ENCODE results near the gene SND1.

SND1 gene

GRCh38 chr7:127651556-127652332, at the start of gene SND1:
SND1 (plus strand) TSS chr7:127652194; CDS start chr7:127652374, 180 bp downstream.
- peak; percentile 100 for DNase-seq
- Histone ChIP-seq H3K36me3 (replicated peaks; ENCODE audit: insufficient read depth, low read length) (no peaks in the 10 kb centered on the region; the same call in 1 of the 2 replicates), H3K4me3 (ENCODE audit: low read length) (peak within 1 kb of the TSS; percentile 97), H3K9me2 (replicated peaks; ENCODE audit: insufficient read depth, low read length) (no peaks in the 10 kb centered on the region), H2AFZ (ENCODE audit: low read length) (peak within 1 kb of the TSS; percentile 85), H4K20me1 (ENCODE audit: insufficient read depth, low read length) (peaks cover 32% of the 10 kb centered on the region), H3K4me1 (ENCODE audit: low read length) (peaks cover 20% of the 10 kb centered on the region), H3K79me2 (ENCODE audit: low read length) (peaks cover 48% of the 10 kb centered on the region), H3K4me2 (ENCODE audit: low read depth, low read length) (peak within 1 kb of the TSS; percentile 90), H3F3A (ENCODE audit: insufficient read depth, low read length) (peaks cover 6% of the 10 kb centered on the region; the same call in 1 of the 2 replicates), H3K27ac (ENCODE audit: low read length) (peak within 1 kb of the TSS; percentile 69), H3K9me3 (replicated peaks; ENCODE audit: insufficient read depth, low read length) (no peaks in the 10 kb centered on the region), H3K27me3 (replicated peaks; ENCODE audit: insufficient read depth, low read length) (no peaks in the 10 kb centered on the region), H3K9ac (ENCODE audit: low read length) (peak within 1 kb of the TSS; percentile 90)
- no peak for TF ChIP-seq CTCF (IDR thresholded peaks at IDR 0.05; ENCODE audit: low read length)
- no peak for TF ChIP-seq EZH2phosphoT487 (IDR thresholded peaks at IDR 0.05; ENCODE audit: low read length)
- TF ChIP-seq EZH2 (optimal IDR thresholded peaks at IDR 0.05; ENCODE audit: low read depth, low read length): no peak

GRCh38 chr7:127608446-127608845, 43.5 kb upstream of the SND1 start:
- Histone ChIP-seq H4K20me1 (ENCODE audit: insufficient read depth, low read length) (no peaks in the 10 kb centered on the region), H3K9me3 (replicated peaks; ENCODE audit: insufficient read depth, low read length) (no peaks in the 10 kb centered on the region), H3K27ac (ENCODE audit: low read length) (no peak overlapping the region), H3K9ac (ENCODE audit: low read length) (no peak overlapping the region), H3K9me2 (replicated peaks; ENCODE audit: insufficient read depth, low read length) (no peaks in the 10 kb centered on the region), H3K4me1 (ENCODE audit: low read length) (no peaks in the 10 kb centered on the region), H3K27me3 (replicated peaks; ENCODE audit: insufficient read depth, low read length) (no peaks in the 10 kb centered on the region), H3K79me2 (ENCODE audit: low read length) (no peaks in the 10 kb centered on the region), H3F3A (ENCODE audit: insufficient read depth, low read length) (no peaks in the 10 kb centered on the region), H3K36me3 (replicated peaks; ENCODE audit: insufficient read depth, low read length) (no peaks in the 10 kb centered on the region), H3K4me3 (ENCODE audit: low read length) (no peak overlapping the region), H3K4me2 (ENCODE audit: low read depth, low read length) (no peak overlapping the region), H2AFZ (ENCODE audit: low read length) (no peak overlapping the region)
- no peak for DNase-seq
- TF ChIP-seq EZH2 (optimal IDR thresholded peaks at IDR 0.05; ENCODE audit: low read depth, low read length) (no peak), CTCF (IDR thresholded peaks at IDR 0.05; ENCODE audit: low read length) (no peak), EZH2phosphoT487 (IDR thresholded peaks at IDR 0.05; ENCODE audit: low read length) (no peak)

- Histone ChIP-seq H3K27ac (ENCODE audit: low read length) (no peak overlapping the region), H3K4me3 (ENCODE audit: low read length) (no peak overlapping the region), H3K4me1 (ENCODE audit: low read length) (no peaks in the 10 kb centered on the region), H4K20me1 (ENCODE audit: insufficient read depth, low read length) (no peaks in the 10 kb centered on the region), H3K9me3 (replicated peaks; ENCODE audit: insufficient read depth, low read length) (no peaks in the 10 kb centered on the region), H2AFZ (ENCODE audit: low read length) (no peak overlapping the region), H3K79me2 (ENCODE audit: low read length) (no peaks in the 10 kb centered on the region), H3K9me2 (replicated peaks; ENCODE audit: insufficient read depth, low read length) (no peaks in the 10 kb centered on the region), H3K9ac (ENCODE audit: low read length) (no peak overlapping the region), H3K27me3 (replicated peaks; ENCODE audit: insufficient read depth, low read length) (no peaks in the 10 kb centered on the region), H3K4me2 (ENCODE audit: low read depth, low read length) (no peak overlapping the region), H3F3A (ENCODE audit: insufficient read depth, low read length) (no peaks in the 10 kb centered on the region), H3K36me3 (replicated peaks; ENCODE audit: insufficient read depth, low read length) (no peaks in the 10 kb centered on the region)
- TF ChIP-seq EZH2 (optimal IDR thresholded peaks at IDR 0.05; ENCODE audit: low read depth, low read length): no peak
- no peak for DNase-seq
Measured at GRCh38 chr7:127609297-127609696, 42.7 kb upstream of the SND1 start.

- Histone ChIP-seq H3K4me2 (ENCODE audit: low read depth, low read length) (no peak overlapping the region), H3K9ac (ENCODE audit: low read length) (no peak overlapping the region), H3K4me3 (ENCODE audit: low read length) (no peak overlapping the region), H3K27ac (ENCODE audit: low read length) (no peak overlapping the region), H3K4me1 (ENCODE audit: low read length) (no peaks in the 10 kb centered on the region), H3F3A (ENCODE audit: insufficient read depth, low read length) (no peaks in the 10 kb centered on the region), H2AFZ (ENCODE audit: low read length) (no peak overlapping the region), H3K36me3 (replicated peaks; ENCODE audit: insufficient read depth, low read length) (no peaks in the 10 kb centered on the region), H3K27me3 (replicated peaks; ENCODE audit: insufficient read depth, low read length) (peaks cover 19% of the 10 kb centered on the region), H3K9me2 (replicated peaks; ENCODE audit: insufficient read depth, low read length) (no peaks in the 10 kb centered on the region), H3K9me3 (replicated peaks; ENCODE audit: insufficient read depth, low read length) (no peaks in the 10 kb centered on the region), H3K79me2 (ENCODE audit: low read length) (no peaks in the 10 kb centered on the region), H4K20me1 (ENCODE audit: insufficient read depth, low read length) (no peaks in the 10 kb centered on the region)
- TF ChIP-seq EZH2phosphoT487 (IDR thresholded peaks at IDR 0.05; ENCODE audit: low read length) (no peak), CTCF (IDR thresholded peaks at IDR 0.05; ENCODE audit: low read length) (no peak), EZH2 (optimal IDR thresholded peaks at IDR 0.05; ENCODE audit: low read depth, low read length) (no peak)
- DNase-seq: no peak
Measured at GRCh38 chr7:127612263-127612662, 39.7 kb upstream of the SND1 start.

Measured in MM.1S (cell line).